Transverse colon (tissue), 4 donors: ENCODE data around the gene GCSAM. TPM values are rescaled to one million over a fixed set of nuclear protein-coding genes. Genes with fewer than 3 reads are reported as not detected.
A peak's percentile ranks its signal among the peaks of the same experiment; 100 is the strongest.

Experiments used
- DNase-seq: peaks from one replicate; pipeline ENCODE4 v3.0.0-alpha.2; 2019
- H3K27ac ChIP-seq, 4 donors: fragments of 200-600 bp; sonication (generic); 2 replicates each; pipeline ENCODE4 v1.5.1; 2016 to 2018; ENCODE audit warnings: inconsistent platforms in 4 of 4
- H3K27me3 ChIP-seq: fragments of 200-600 bp; sonication (generic); 2 replicates; pipeline ENCODE4 v1.5.1; 2017; ENCODE audit warnings: inconsistent platforms
- H3K36me3 ChIP-seq, 4 donors: fragments of 200-600 bp; sonication (generic); 2 replicates each; pipeline ENCODE4 v1.5.1; 2017 to 2019; ENCODE audit warnings: inconsistent platforms in 4 of 4
- H3K4me1 ChIP-seq, 4 donors: fragments of 200-600 bp; sonication (generic); 2 replicates each; pipeline ENCODE4 v1.5.1; 2017 to 2020; ENCODE audit warnings: inconsistent platforms in 4 of 4
- H3K4me3 ChIP-seq, 4 donors: fragments of 200-600 bp; sonication (generic); 1 replicate in 1 of 4; 2 replicates in 3 of 4; pipeline versions ENCODE4 v1.5.1 to v1.6.1; 2017 to 2019; ENCODE audit warnings: inconsistent platforms in 4 of 4
- H3K9me3 ChIP-seq, 2 donors: fragments of 200-600 bp; sonication (generic); 2 replicates each; pipeline ENCODE4 v1.5.1; 2017 to 2019; ENCODE audit warnings: inconsistent platforms in 2 of 2
- CTCF ChIP-seq, 5 experiments: fragments of 200-600 bp in 3 of 5; fragments of 450-650 bp in 2 of 5; sonication (generic) in 3 of 5; IDR thresholded peaks; 1 replicate in 2 of 5; 2 replicates in 3 of 5; pipeline ENCODE4 v1.5.1; 2016 to 2017; ENCODE audit warnings: antibody characterized with exemption in 5 of 5, inconsistent platforms in 3 of 5, mild to moderate bottlenecking in 2 of 5, moderate library complexity in 1 of 5
- EP300 ChIP-seq: sonication (generic); formaldehyde crosslinking; IDR thresholded peaks from one replicate; pipeline ENCODE4 v1.6.1; 2017; ENCODE audit warnings: antibody characterized with exemption, low read depth
- POLR2A ChIP-seq: fragments of 450-650 bp; IDR thresholded peaks from one replicate; pipeline ENCODE4 v1.6.1; 2016; ENCODE audit warnings: antibody characterized with exemption, mild to moderate bottlenecking, moderate library complexity
- POLR2AphosphoS5 ChIP-seq, 3 donors: sonication (generic); formaldehyde crosslinking; IDR thresholded peaks; one replicate each; pipeline ENCODE4 v1.6.1; 2016; ENCODE audit warnings: antibody characterized with exemption in 3 of 3
- WGBS, 2 donors: methylation state at CpG; one replicate each; pipeline ENCODE4 v1.1.5; 2018; ENCODE audit warnings: low coverage in 1 of 2; 5-methylcytosine and 5-hydroxymethylcytosine counted together
- in situ Hi-C, 4 donors: fragments of 200-750 bp; cut with MboI; loops; one replicate each; pipeline versions ENCODE4 v1.15.0 to v1.15.1; 2017; ENCODE audit warnings: low sequenced_read_pairs in 3 of 4, low pct_ligation_motif_present in 1 of 4, low pct_unique_long_range_greater_than_20kb in 1 of 4
- intact Hi-C: fragments of 100-400 bp; cut with DNase I; formaldehyde crosslinking; loops from one replicate; pipeline ENCODE4 v1.15.1; 2023; ENCODE audit warnings: low total_unique reads
- total RNA-seq, 4 donors: library from RNA; depleted of rRNA; stranded (reverse); fragments of >200 nt; gene quantifications; one replicate each; pipeline ENCODE4 v1.1.0, GENCODE V29; 2016

GCSAM gene
- total RNA-seq, 4 donors from 2014 or later, result 0.64 to 0.68 TPM; not detected in 2

DNA sequence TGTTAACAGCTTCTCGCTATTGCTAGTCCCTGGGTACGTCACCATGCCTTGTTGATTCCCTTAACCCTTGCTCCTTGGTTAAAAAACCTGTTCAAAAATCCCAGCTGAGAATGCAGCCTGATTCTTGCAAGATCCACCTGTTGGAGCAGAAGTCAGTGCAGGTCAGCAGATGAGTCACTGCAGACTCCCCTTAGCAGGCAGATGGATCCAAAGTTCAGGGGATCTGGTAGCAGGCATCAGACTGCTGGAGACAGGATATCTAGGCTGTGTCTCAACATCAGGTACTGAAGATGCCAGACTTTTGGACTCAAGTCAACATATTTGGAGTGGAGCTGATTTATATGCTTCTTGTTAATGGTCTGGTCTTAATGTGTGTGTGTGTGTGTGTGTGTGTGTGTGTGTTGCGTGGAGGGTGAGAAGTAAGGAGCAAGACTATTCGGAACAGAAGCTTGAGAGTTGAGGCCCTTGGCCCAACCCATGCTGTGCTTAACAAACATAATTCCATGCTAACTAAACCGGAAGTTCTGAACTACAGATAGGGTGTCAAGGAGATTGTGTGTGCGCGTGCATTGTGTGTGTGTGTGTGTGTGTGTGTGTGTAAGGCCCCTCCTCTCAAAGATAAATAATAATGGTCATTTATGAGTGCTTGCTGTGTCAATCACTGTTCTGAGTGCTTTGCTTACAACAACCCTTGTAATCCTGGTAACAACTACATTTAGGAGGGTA, 47.9 kb downstream of the GCSAM start:
- peak; percentile 56 for DNase-seq
- Histone ChIP-seq H3K4me3 (no peak overlapping the region), H3K9me3 (no peaks in the 10 kb centered on the region), H3K27me3 (no peaks in the 10 kb centered on the region), H3K27ac (peak overlapping the region; percentile 79 to 85 (median 83)), H3K4me1 (peaks cover 6 to 48% (median 19%) of the 10 kb centered on the region in 4 donors), H3K36me3 (no peaks in the 10 kb centered on the region)
- TF ChIP-seq POLR2A (peak; percentile 26), EP300 (no peak), POLR2AphosphoS5 (IDR thresholded peaks at IDR 0.05) (peak in 1 of 3 donors; percentile 37), CTCF (IDR thresholded peaks at IDR 0.05) (no peak)
- intact Hi-C loops, result no loop called here
- WGBS, 2 donors, result 76 to 83% methylated on average over 3 to 7 of the region's 7 CpGs
- in situ Hi-C loops, result no loop called here

- WGBS, 2 donors, result 86 to 89% methylated on average over 3 to 4 of the region's 4 CpGs
- no peak for DNase-seq
- Histone ChIP-seq H3K36me3 (no peaks in the 10 kb centered on the region), H3K27me3 (no peaks in the 10 kb centered on the region), H3K4me1 (peaks cover 2 to 30% (median 12%) of the 10 kb centered on the region in 4 donors), H3K4me3 (no peak overlapping the region), H3K27ac (no peak overlapping the region), H3K9me3 (no peaks in the 10 kb centered on the region)
- in situ Hi-C loops (no loop called here), intact Hi-C loops (no loop called here)
- no peak for TF ChIP-seq POLR2A
These were observed 49.8 kb downstream of the GCSAM start for GRCh38 chr3:112083239-112083638.

- Histone ChIP-seq H3K27me3 (no peaks in the 10 kb centered on the region), H3K27ac (no peak overlapping the region), H3K36me3 (no peaks in the 10 kb centered on the region), H3K4me1 (peaks cover 3 to 22% (median 7%) of the 10 kb centered on the region in 4 donors), H3K9me3 (no peaks in the 10 kb centered on the region), H3K4me3 (no peak overlapping the region)
- in situ Hi-C loops (no loop called here), intact Hi-C loops (no loop called here)
- WGBS, 2 donors, result 82 to 90% methylated on average over 6 to 10 of the region's 10 CpGs
- TF ChIP-seq EP300 (no peak), POLR2A (no peak), POLR2AphosphoS5 (IDR thresholded peaks at IDR 0.05) (no peak)
- no peak for DNase-seq
These were observed 54.6 kb downstream of the GCSAM start for GRCh38 chr3:112078125-112079083.

DNA sequence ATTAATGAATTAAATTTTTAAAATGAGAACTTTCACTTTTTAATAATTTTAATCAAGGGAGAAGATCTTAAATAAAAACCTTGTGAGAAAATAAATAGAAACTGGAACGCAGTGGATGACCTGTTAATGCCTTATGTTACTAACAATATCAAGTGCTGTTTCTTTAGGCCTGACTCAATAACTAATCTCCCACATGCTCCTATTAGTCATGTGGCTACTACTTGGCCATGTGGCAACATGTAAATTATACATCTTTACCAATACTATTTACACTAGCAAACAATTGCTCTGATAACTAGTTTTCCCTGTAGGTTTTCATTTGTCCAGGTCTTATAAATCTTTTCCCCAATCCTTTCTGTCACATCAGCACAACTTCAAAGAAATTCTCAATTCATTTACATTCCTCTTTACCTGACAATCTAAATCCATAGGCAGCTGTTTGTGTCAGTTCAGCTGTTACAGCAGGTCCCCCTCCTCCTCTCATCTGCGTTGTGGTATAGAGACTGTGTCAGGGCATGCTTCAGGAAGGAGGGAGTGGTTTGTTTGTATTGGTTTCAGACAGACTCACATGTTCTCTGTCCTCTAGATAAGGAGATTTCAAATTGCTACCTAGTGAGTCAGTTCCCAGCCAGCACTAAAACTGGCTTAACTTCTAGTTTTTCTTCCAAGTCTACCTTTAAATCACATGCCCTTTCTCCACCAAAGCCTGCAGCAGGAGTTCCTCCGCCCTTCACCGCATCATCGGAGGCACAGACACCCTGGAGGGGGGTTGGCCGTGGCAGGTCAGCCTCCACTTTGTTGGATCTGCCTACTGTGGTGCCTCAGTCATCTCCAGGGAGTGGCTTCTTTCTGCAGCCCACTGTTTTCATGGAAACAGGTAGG, 58.2 kb downstream of the GCSAM start:
- Histone ChIP-seq H3K4me3 (peak overlapping the region in 1 of 4 donors; percentile 25), H3K36me3 (no peaks in the 10 kb centered on the region), H3K4me1 (peaks cover 3 to 33% (median 10%) of the 10 kb centered on the region in 4 donors), H3K27me3 (no peaks in the 10 kb centered on the region), H3K27ac (peak overlapping the region; percentile 78 to 84 (median 82)), H3K9me3 (no peaks in the 10 kb centered on the region)
- in situ Hi-C loops (no loop called here), intact Hi-C loops (no loop called here)
- peak; percentile 60 for DNase-seq
- TF ChIP-seq POLR2AphosphoS5 (IDR thresholded peaks at IDR 0.05) (peak in 2 of 3 donors; percentile 50 to 78), EP300 (no peak), CTCF (IDR thresholded peaks at IDR 0.05) (no peak), POLR2A (peak; percentile 36)
- WGBS, 2 donors, result 35 to 39% methylated on average over 2 to 6 of the region's 6 CpGs
